Astrocyte of the cerebellum (primary cell): ENCODE measurements around the gene OXSR1.
"Not testable (repeated sequence)": the region's sequence is repeated elsewhere in the genome, so short reads cannot be mapped to it uniquely, and the experiment has no call there.

Experiments
- DNase-seq: peaks from one replicate; pipeline ENCODE4 v3.0.0-alpha.2; 2011; ENCODE audit warnings: low read depth
- H3K4me3 ChIP-seq: 2 replicates; pipeline ENCODE4 v1.5.1; 2011; ENCODE audit warnings: mild to moderate bottlenecking, low read depth, low read length, moderate library complexity
- in situ Hi-C: cut with HindIII; loops from 2 replicates; pipeline ENCODE4 v1.10.0; 2017; ENCODE audit warnings: low sequenced_read_pairs
- TF ChIP-seq, protein P1 (sequence below): IDR thresholded peaks from 2 replicates; pipeline ENCODE4 v1.5.1; 2012; ENCODE audit warnings: low read length, low read depth, moderate library complexity, mild to moderate bottlenecking; ENCODE audit errors: missing control alignments

OXSR1 gene

DNA sequence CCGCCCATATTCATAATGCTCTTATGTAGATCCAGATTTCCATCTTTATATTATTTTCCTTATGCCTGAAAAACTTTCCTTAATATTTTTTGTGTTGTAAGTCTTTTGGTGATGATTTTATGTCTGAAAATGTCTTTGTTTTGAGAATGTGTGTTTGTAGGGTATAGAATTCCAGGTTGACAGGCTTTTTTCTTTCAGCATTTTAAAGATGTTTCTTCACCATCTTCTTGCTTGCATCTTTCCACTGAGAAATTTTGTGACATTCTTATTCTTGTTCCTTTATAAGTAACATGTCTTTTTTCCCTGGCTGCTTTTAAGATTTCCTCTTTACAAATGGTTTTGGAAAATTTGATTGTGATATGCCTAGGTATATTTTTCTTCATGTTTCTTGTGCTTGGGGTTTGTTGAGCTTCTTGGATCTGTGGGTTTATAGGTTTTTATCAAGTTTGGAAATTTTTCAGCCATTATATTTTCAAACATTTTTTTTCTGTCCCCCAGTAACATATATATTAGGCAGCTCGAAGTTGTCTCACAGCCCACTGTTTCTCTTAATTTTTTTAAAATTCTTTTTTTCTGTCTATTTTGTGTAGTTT, 73.2 kb downstream of the OXSR1 start:
- DNase-seq, result no peak
- TF ChIP-seq, protein P1, sequence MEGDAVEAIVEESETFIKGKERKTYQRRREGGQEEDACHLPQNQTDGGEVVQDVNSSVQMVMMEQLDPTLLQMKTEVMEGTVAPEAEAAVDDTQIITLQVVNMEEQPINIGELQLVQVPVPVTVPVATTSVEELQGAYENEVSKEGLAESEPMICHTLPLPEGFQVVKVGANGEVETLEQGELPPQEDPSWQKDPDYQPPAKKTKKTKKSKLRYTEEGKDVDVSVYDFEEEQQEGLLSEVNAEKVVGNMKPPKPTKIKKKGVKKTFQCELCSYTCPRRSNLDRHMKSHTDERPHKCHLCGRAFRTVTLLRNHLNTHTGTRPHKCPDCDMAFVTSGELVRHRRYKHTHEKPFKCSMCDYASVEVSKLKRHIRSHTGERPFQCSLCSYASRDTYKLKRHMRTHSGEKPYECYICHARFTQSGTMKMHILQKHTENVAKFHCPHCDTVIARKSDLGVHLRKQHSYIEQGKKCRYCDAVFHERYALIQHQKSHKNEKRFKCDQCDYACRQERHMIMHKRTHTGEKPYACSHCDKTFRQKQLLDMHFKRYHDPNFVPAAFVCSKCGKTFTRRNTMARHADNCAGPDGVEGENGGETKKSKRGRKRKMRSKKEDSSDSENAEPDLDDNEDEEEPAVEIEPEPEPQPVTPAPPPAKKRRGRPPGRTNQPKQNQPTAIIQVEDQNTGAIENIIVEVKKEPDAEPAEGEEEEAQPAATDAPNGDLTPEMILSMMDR, result no peak
- H3K4me3 ChIP-seq, result no peak overlapping the region
- in situ Hi-C loops, result no loop called here

DNA sequence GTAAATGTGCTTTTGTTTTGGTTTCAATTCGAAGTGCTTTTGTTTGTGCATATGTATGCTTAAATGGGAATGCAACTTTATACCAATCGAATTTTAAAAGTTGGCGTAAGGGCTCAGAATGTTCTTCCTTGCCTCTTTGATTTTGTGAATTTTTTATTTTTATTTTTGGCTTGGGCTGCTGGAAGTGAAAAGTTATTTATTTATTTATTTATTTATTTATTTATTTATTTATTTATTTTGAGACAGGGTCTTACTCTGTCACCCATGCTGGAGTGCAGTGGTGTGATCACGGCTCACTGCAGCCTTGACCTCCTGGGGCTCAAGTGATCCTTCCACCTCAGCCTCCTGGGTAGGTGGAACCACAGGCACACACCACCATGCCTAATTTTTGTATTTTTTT, 77.5 kb downstream of the OXSR1 start:
- DNase-seq, in situ Hi-C loops, H3K4me3 ChIP-seq: not testable (repeated sequence)

DNA sequence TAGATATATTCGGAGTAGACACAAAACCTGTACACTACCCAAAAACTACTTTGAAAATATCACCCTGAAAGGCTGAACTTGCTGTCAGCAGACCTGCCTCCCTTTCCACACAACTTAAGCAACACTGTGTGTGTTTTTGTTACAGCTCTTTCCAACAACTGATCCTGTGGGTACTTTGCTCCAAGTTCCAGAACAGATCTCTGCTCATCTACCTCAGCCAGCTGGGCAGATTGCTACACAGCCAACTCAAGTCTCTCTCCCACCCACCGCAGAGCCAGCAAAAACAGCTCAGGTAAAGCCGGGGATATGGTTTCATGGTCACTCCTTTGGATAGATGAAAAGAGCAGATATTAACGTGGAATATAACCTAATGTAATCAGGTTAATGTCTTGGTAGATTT, 80.6 kb downstream of the OXSR1 start:
- in situ Hi-C loops, result no loop called here

DNA sequence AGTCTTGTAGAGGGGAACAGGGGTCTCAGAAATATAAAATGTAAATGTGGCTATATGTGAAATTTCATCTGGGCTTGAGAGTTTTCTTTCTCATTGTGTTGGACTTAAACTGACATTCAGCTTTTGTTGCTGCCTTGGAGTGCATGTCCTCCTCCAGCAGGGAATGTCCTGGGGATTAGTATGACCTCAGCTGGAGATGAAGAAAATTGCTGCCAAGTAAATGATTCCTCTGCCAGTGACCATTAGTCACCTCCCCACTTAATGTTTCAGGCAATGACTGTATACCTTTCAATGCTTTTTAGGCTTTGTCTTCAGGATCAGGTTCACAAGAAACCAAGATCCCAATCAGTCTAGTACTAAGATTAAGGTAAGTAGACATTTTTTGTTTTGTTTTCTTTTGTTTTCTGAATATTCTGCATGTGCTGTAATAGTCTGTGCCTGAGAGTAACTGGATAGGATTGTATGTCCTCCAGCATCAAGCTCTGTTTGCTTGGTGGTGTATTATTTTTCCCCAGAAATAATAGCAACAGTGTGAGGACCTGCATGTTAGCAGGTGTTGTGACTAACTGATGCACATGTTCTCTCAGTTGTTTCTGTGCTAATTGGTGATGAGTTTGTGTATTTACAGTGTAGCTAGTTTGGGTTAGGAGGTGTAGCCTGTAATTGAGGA, 82.2 kb downstream of the OXSR1 start:
- DNase-seq, result peak; percentile 92
- H3K4me3 ChIP-seq, result no peak overlapping the region

More for the DNA sequence above, 80.6 kb downstream of the OXSR1 start:
- no peak overlapping the region for H3K4me3 ChIP-seq
- no peak for DNase-seq
- TF ChIP-seq, protein P1, result no peak

DNA sequence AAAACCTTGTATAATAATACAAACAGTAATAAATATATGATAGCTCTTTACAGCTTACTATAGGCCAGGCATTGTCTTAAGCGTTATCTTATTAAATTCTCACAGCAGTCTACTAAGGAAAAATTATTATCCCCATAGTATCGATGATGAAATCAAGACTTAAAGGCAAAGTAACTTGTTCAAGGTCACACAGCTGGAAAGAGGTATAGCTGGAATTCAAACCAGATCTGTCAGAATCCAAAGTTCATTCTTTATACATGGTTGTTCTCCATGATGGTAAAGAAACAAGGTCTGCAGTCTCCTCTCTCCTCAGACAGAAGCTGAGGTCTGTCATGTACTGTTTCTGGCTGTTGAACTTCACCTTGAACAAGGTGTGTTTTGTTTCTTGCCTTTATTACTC, 84.9 kb downstream of the OXSR1 start:
- TF ChIP-seq, protein P1, result no peak
- no peak overlapping the region for H3K4me3 ChIP-seq
- in situ Hi-C loops, result no loop called here
- DNase-seq, result no peak

More for the DNA sequence above, 82.2 kb downstream of the OXSR1 start:
- TF ChIP-seq, protein P1, result peak; percentile 31
- in situ Hi-C loops, result no loop called here

DNA sequence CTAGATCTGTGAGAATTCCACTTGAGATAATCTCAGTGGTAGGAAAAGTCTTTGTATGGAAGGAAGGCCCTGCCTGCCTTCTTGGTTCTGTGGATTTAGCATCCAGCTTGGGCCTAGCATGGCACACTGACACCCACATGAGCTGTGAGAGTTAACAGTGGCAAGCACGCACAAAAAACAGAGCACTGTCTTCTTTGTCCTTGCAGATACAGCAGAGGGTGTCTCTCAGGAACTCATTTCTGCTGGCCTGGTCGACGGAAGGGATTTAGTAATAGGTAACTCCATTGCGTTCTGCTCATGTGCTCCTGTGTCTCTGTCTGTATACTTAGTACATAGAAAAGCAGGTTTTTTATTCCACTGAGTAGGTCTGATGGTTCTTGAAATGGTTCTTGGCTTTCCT, 85.9 kb downstream of the OXSR1 start:
- in situ Hi-C loops, result no loop called here
- H3K4me3 ChIP-seq, result no peak overlapping the region
- no peak for DNase-seq
- TF ChIP-seq, protein P1, result no peak

DNA sequence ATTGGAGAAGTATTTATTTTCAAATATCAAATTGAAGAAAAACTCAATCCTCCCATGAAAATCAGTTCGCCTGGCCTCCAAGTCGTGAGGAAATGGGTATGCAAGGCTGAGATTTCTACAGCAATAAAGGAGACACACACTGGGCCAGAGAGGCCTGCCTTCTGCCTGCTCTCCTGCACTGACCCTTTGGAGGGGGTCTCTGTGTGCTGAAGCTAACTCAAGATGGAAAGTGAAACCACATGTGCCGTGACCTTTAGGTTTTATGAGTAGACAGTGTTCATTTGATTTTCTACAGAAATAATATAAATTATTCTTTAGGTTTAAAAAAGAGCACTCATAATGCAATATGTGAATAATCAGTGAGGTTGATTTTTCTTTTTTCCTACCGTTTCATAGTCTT, 88.4 kb downstream of the OXSR1 start:
- H3K4me3 ChIP-seq, result no peak overlapping the region
- in situ Hi-C loops, result no loop called here
- TF ChIP-seq, protein P1, result no peak
- DNase-seq, result no peak
